ENCODE data around the gene NUFIP1. TPM values are rescaled to one million over a fixed set of nuclear protein-coding genes. Genes with fewer than 3 reads are reported as not detected.

NUFIP1 gene
- total RNA-seq, 2 experiments from 2014 or later: 14.1 to 14.4 TPM

DNA sequence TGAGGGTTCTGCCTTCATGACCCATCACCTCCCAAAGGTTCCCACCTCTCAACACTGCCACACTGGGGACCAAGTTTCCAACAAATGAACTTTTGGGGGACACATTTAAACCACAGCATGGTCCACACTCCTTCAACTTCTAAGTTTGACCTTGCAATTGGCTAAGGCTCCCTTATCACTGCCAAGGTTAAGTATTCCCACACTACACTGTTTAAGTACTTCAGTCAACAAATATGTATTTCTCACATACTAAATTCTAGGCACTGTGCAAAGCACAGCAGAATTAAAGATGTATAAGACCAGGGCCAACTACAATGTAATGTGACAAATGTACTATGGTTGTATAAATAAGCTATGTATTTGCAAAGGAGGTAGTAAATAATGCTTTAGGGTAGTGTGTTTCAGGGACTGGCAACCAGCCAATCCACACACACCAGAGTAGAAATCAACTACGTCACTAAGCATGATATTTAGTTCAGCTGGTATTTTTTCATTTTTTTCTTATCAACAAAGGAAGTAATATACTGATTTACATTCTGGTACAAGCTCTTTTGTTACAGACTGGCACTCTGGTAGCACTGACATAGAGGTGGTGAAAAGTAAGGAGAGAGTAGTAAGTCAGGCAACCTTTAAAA lies 12.2 kb downstream of the NUFIP1 start:
- DNase-seq: no peak
- H3K4me1 Mint-ChIP-seq: no peaks in the 10 kb centered on the region
- H3K9me3 Mint-ChIP-seq: no peaks in the 10 kb centered on the region
- H3K4me3 Mint-ChIP-seq: no peak overlapping the region
- H3K27me3 Mint-ChIP-seq: no peaks in the 10 kb centered on the region
- no peak overlapping the region for H3K27ac Mint-ChIP-seq
- peaks cover 11% of the 10 kb centered on the region for H3K36me3 Mint-ChIP-seq

DNA sequence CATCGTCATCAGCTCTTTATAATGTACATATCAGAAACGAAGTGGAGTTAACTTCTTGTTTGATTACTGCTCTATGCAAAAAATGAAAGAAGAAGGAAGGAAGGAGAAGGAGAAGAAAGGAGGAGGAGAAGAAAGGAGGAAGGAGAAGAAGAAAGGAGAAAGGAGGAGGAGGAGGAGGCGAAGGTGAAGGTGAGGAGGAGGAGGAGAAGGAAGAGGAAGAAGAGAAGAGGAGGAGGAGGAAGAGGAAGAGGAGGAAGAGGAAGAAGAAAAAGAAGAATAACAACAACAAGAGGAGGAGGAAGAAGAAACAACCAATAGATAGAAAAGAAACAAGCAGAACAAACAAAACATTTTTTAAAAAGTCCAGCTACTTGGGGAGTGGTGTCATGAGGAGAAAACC lies 13.1 kb downstream of the NUFIP1 start:
- Mint-ChIP-seq H3K4me1 (no peaks in the 10 kb centered on the region), H3K36me3 (peaks cover 11% of the 10 kb centered on the region), H3K9me3 (no peaks in the 10 kb centered on the region)

DNA sequence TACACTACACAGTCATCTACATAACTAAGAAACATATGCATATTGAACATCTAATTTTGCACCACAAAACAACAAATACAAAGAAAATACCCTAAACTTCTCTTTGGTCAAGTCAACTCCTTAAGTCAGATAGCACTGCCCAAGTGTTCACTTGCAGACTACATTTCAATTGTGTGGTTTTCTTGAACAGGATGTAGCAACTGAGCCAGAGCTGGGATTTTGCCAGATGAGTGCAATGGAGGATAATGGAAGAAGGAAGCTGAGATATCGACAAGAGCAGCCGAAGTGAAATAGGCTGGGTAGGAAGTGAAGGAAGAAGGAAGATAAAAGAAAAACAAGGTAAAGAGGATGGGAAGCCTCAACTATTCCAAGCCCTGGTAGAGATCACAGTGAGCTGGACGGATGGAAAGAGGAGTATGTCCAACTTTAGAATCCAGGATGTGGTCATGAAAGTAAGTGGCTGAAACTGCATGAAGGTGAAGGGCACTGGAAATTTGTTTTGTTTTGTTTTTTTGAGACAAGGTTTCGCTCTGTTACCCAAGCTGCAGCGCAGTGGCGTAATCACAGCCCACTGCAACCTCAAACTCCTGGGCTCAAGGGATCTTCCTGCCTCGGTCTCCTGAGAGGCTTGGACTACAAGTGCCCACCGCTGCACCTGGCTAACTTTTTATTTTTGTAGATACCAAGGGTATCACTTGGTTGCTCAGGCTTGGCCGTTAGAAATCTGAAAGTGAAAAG lies 15.0 kb downstream of the NUFIP1 start:
- H3K27ac Mint-ChIP-seq: no peak overlapping the region
- H3K27me3 Mint-ChIP-seq: no peaks in the 10 kb centered on the region
- H3K4me3 Mint-ChIP-seq: no peak overlapping the region
- no peaks in the 10 kb centered on the region for H3K9me3 Mint-ChIP-seq
- peaks cover 10% of the 10 kb centered on the region for H3K36me3 Mint-ChIP-seq
- H3K4me1 Mint-ChIP-seq: no peaks in the 10 kb centered on the region
- DNase-seq: no peak

More for the DNA sequence above, 13.1 kb downstream of the NUFIP1 start:
- Mint-ChIP-seq H3K4me3 (no peak overlapping the region), H3K27ac (no peak overlapping the region), H3K27me3 (no peaks in the 10 kb centered on the region)
- no peak for DNase-seq

- Mint-ChIP-seq H3K4me3 (no peak overlapping the region), H3K27me3 (no peaks in the 10 kb centered on the region), H3K4me1 (no peaks in the 10 kb centered on the region), H3K36me3 (peaks cover 8% of the 10 kb centered on the region), H3K9me3 (no peaks in the 10 kb centered on the region), H3K27ac (no peak overlapping the region)
- DNase-seq: no peak
Observed at GRCh38 chr13:44972956-44973581, 16.2 kb downstream of the NUFIP1 start.

DNA sequence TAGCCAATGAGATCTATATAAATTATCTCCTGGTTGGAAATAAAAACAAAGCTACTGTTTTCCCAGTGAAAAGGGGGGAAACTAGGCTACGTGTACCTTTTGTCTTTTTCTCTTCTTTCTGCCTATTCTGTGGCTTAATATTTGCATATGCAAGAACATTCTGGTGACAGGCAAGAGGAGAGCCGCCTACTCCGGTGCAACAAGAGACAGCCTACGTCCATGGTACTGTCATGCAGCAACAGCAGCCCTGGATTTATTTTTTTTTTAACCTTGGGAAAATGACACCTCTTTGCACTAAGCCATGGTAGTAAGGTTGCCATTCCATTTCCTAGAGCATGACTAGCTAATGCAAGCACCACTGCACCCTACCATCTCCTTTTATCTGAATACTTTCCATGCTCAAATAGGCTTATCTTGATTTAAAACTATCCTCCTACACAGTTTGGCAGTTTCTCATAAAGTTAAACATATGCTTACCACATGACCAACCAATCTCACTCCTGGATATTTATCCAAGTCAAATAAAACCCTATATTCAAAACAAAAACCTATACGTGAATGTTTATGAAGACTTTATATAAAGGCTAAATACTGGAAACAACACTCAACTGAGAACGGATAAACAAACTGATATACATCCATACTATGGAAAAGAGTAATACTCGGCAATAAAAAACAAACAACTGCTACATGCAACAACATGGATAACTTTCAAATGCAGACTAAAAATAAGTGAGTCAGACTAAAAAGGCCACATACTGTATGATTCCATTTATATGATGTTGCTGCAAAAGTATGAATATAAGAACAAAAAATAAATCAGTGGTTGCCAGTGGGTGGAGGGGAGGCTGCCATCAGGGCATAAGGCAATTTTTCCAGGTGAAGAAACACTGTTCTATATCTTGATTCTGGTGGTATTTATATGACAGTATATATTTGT lies 17.3 kb downstream of the NUFIP1 start:
- Mint-ChIP-seq H3K4me1 (no peaks in the 10 kb centered on the region), H3K27ac (no peak overlapping the region)

DNA sequence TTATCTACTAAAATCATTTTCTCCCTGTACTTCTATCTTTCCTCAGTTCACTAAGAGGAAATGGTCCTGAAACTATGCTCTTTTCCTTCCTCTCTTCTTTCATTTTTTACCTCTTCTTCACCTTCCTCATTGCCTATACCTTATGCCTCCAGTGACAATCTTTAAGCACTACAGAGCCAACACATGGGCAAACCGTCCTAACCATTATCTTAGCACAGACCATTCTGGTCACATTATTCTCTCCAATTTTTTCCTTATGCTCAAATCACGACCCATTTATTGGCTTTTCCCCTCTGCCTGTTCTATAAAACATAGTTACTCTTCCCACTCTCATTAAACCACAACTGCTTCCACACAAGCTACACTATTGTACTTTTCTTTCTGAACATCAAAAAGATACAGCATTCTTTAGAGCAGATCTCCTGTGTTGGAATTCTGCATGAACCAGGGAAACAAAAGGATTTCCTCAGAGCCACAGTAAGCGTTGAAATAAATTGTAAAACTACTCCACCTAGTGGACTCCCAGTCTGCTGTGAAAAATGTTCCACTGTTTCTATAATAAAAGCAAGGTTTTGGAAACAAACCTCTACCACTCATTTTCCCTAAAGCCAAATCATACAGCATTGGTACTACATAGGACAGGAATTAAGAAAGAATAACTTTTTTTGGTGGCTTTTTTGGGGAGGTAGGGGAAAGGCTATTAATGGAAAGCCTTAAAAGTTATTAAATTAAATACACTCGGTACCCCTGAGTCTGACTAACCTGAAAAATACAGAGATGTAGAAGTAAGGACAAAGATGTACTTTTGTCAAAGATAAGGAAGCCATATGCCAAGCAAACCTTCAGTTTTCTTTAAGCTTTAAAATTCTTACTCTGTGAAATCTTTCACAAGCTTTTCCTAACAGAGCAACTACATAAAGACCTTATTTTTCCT lies 19.5 kb downstream of the NUFIP1 start:
- Mint-ChIP-seq H3K4me3 (no peak overlapping the region), H3K27ac (no peak overlapping the region), H3K9me3 (no peaks in the 10 kb centered on the region), H3K36me3 (peaks cover 12% of the 10 kb centered on the region), H3K4me1 (no peaks in the 10 kb centered on the region), H3K27me3 (no peaks in the 10 kb centered on the region)
- DNase-seq: no peak

More for the DNA sequence above, 17.3 kb downstream of the NUFIP1 start:
- no peaks in the 10 kb centered on the region for H3K27me3 Mint-ChIP-seq
- no peaks in the 10 kb centered on the region for H3K9me3 Mint-ChIP-seq
- H3K4me3 Mint-ChIP-seq: no peak overlapping the region
- H3K36me3 Mint-ChIP-seq: peaks cover 7% of the 10 kb centered on the region
- DNase-seq: no peak

- Mint-ChIP-seq H3K4me3 (no peak overlapping the region), H3K27me3 (no peaks in the 10 kb centered on the region), H3K36me3 (peaks cover 25% of the 10 kb centered on the region), H3K4me1 (no peaks in the 10 kb centered on the region), H3K27ac (no peak overlapping the region), H3K9me3 (no peaks in the 10 kb centered on the region)
- no peak for DNase-seq
Observed at GRCh38 chr13:44968434-44968815, 20.8 kb downstream of the NUFIP1 start.

DNA sequence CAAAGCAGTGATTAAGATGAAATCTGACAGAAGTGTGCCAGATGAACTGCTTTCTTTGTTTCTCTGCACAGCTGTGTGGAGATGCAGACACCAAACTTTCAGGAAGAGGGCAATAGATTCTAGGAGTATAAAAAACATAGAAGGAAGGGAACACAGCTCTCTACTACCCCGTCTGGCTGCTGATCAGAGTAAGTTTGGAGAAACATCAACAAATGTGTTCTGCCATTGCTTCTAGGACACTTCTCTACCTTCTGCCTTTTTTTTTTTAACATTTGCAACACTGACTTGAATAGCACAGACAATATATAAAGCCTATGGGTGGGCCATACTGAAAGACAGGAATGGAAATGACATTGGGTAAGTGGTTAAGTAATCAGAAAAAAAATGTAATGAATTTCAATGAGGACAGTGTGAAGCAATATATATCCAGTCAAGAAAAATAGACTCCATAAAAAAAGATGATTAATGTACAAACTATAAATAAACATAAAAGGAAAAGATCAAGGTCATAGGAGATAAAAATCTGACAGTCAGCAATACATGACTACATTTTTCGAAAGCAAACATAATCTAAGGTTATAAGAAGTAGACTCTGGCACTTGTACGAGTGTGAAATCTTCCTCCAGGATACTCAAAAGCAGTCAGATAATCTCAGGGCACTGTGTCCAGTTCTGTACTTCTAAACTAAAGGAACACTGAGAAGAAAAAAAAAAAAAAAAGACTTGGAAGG lies 21.4 kb downstream of the NUFIP1 start:
- no peak for DNase-seq
- Mint-ChIP-seq H3K4me1 (no peaks in the 10 kb centered on the region), H3K9me3 (no peaks in the 10 kb centered on the region), H3K27me3 (no peaks in the 10 kb centered on the region), H3K27ac (no peak overlapping the region), H3K4me3 (no peak overlapping the region), H3K36me3 (peaks cover 29% of the 10 kb centered on the region)

DNA sequence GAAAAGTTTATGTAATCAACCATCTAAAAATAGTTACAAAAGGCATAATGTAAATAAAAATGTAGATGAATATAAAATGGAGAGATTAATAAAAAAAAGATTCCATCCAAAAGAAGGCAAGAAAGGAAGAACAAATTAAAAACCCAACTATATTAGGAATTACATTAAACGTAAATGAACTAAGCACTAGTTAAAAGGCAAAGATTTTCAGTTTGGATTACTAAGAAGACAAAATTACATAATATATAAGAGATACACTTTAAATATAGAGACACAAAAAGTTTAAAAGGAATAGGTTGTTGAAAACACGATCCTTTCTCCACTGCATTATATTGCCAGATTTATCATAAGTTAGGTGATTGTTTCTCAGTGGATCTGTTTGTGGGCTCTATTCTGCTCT lies 27.3 kb downstream of the NUFIP1 start:
- Mint-ChIP-seq H3K4me1 (no peaks in the 10 kb centered on the region), H3K4me3 (no peak overlapping the region), H3K9me3 (peaks cover 4% of the 10 kb centered on the region), H3K36me3 (peaks cover 52% of the 10 kb centered on the region), H3K27ac (no peak overlapping the region), H3K27me3 (no peaks in the 10 kb centered on the region)
- DNase-seq: no peak

DNA sequence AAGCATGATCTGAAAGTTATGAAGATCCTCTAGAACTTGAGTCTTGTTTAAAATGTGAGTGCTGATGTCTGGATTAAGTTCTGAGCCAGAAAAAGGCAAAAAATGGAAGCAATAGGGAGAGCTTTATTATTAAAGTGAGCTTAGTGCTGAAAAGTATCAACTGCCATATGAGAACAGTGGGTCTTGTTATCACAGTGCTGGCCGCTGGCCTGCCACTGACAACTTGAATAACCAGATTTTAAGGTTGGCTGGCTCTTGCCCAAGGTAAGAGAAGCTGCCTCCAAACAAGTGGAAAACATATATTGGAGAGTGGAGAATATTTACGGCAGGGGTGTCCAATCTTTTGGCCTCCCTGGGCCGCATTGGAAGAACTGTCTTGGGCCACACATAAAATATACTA lies 33.9 kb downstream of the NUFIP1 start:
- Mint-ChIP-seq H3K4me1 (no peaks in the 10 kb centered on the region), H3K27ac (no peak overlapping the region), H3K4me3 (no peak overlapping the region), H3K27me3 (no peaks in the 10 kb centered on the region), H3K36me3 (peaks cover 12% of the 10 kb centered on the region), H3K9me3 (no peaks in the 10 kb centered on the region)
- no peak for DNase-seq

GRCh38 chr13:44954224-44954623 lies 35.0 kb downstream of the NUFIP1 start:
- Mint-ChIP-seq H3K27ac (no peak overlapping the region), H3K9me3 (no peaks in the 10 kb centered on the region), H3K4me1 (no peaks in the 10 kb centered on the region), H3K4me3 (no peak overlapping the region), H3K36me3 (peaks cover 10% of the 10 kb centered on the region), H3K27me3 (no peaks in the 10 kb centered on the region)
- DNase-seq: no peak

- Mint-ChIP-seq H3K27me3 (no peaks in the 10 kb centered on the region), H3K9me3 (no peaks in the 10 kb centered on the region), H3K36me3 (peaks cover 12% of the 10 kb centered on the region), H3K27ac (no peak overlapping the region), H3K4me3 (no peak overlapping the region), H3K4me1 (no peaks in the 10 kb centered on the region)
- no peak for DNase-seq
Observed at GRCh38 chr13:44952671-44953070, 36.6 kb downstream of the NUFIP1 start.

DNA sequence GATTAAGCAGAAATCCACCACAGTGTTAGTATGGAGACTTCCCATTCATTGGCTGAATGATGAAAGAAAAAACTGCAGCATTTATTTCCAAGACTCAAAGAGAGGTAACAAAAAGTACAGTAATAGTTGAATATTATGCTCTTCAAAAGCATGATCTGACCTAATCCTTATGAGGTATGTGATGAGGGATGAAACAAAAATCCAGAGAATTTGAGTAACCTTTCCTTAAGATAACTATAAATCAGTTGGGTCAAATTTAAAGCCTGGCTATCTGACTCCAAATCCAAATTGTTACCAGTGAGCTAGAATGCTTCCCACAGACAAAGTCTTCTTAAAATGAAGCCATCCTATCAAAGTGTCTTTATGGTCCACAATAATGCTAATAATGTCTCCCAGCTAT lies 38.1 kb downstream of the NUFIP1 start:
- H3K27ac Mint-ChIP-seq: no peak overlapping the region
- H3K27me3 Mint-ChIP-seq: no peaks in the 10 kb centered on the region
- no peaks in the 10 kb centered on the region for H3K4me1 Mint-ChIP-seq
- H3K9me3 Mint-ChIP-seq: no peaks in the 10 kb centered on the region
- DNase-seq: no peak
- peaks cover 12% of the 10 kb centered on the region for H3K36me3 Mint-ChIP-seq
- no peak overlapping the region for H3K4me3 Mint-ChIP-seq
